Measurements from ENCODE around the gene FN1. TPM values are rescaled to one million over a fixed set of nuclear protein-coding genes. Genes with fewer than 3 reads are reported as not detected.
A peak's percentile ranks its signal among the peaks of the same experiment; 100 is the strongest.

The FN1 gene
- total RNA-seq, 2 donors from 2014 or later, result 84.2 to 257 TPM

- Histone ChIP-seq H3K27me3 (replicated peaks; ENCODE audit: insufficient read depth) (no peaks in the 10 kb centered on the region), H3K27ac (no peak overlapping the region), H3K36me3 (no peaks in the 10 kb centered on the region), H3K9me3 (no peaks in the 10 kb centered on the region), H3K4me3 (no peak overlapping the region), H3K4me1 (replicated peaks) (no peaks in the 10 kb centered on the region)
- DNase-seq (ENCODE audit: low spot score), result peak; percentile 14
- TF ChIP-seq POLR2A (IDR thresholded peaks at IDR 0.05) (no peak), POLR2AphosphoS5 (IDR thresholded peaks at IDR 0.05) (peak; percentile 13)
- TF ChIP-seq, protein P1, sequence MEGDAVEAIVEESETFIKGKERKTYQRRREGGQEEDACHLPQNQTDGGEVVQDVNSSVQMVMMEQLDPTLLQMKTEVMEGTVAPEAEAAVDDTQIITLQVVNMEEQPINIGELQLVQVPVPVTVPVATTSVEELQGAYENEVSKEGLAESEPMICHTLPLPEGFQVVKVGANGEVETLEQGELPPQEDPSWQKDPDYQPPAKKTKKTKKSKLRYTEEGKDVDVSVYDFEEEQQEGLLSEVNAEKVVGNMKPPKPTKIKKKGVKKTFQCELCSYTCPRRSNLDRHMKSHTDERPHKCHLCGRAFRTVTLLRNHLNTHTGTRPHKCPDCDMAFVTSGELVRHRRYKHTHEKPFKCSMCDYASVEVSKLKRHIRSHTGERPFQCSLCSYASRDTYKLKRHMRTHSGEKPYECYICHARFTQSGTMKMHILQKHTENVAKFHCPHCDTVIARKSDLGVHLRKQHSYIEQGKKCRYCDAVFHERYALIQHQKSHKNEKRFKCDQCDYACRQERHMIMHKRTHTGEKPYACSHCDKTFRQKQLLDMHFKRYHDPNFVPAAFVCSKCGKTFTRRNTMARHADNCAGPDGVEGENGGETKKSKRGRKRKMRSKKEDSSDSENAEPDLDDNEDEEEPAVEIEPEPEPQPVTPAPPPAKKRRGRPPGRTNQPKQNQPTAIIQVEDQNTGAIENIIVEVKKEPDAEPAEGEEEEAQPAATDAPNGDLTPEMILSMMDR (IDR thresholded peaks at IDR 0.05), result no peak
- intact Hi-C loops (cut with DNase I), result no loop called here
- WGBS, result 62% methylated on average over 7 of the region's 7 CpGs
Observed at GRCh38 chr2:215419769-215420470, 15.9 kb downstream of the FN1 start.

- intact Hi-C loops (cut with DNase I), result no loop called here
- no peak overlapping the region for H3K4me3 ChIP-seq
- WGBS, result 62% methylated on average over 3 of the region's 3 CpGs
- H3K36me3 ChIP-seq, result no peaks in the 10 kb centered on the region
- peak overlapping the region in 1 of 2 donors; percentile 10 for H3K27ac ChIP-seq
- H3K4me1 ChIP-seq (replicated peaks), result no peaks in the 10 kb centered on the region
- no peaks in the 10 kb centered on the region for H3K27me3 ChIP-seq (replicated peaks; ENCODE audit: insufficient read depth)
- TF ChIP-seq, protein P1 (IDR thresholded peaks at IDR 0.05), result no peak
- no peak for TF ChIP-seq POLR2AphosphoS5 (IDR thresholded peaks at IDR 0.05)
- no peak for TF ChIP-seq POLR2A (IDR thresholded peaks at IDR 0.05)
- DNase-seq (ENCODE audit: low spot score), result no peak
- no peaks in the 10 kb centered on the region for H3K9me3 ChIP-seq
Observed at GRCh38 chr2:215419113-215419512, 16.8 kb downstream of the FN1 start.

GRCh38 chr2:215418064-215418963 lies 17.6 kb downstream of the FN1 start:
- H3K4me3 ChIP-seq, result no peak overlapping the region
- intact Hi-C loops (cut with DNase I), result no loop called here
- H3K27me3 ChIP-seq (replicated peaks; ENCODE audit: insufficient read depth), result no peaks in the 10 kb centered on the region
- H3K36me3 ChIP-seq, result no peaks in the 10 kb centered on the region
- DNase-seq (ENCODE audit: low spot score), result peak; percentile 48
- H3K9me3 ChIP-seq, result no peaks in the 10 kb centered on the region
- H3K4me1 ChIP-seq (replicated peaks), result no peaks in the 10 kb centered on the region
- 56% methylated on average over 3 of the region's 3 CpGs for WGBS
- TF ChIP-seq, protein P1 (IDR thresholded peaks at IDR 0.05), result no peak
- TF ChIP-seq POLR2AphosphoS5 (IDR thresholded peaks at IDR 0.05), result peak; percentile 83
- TF ChIP-seq POLR2A (IDR thresholded peaks at IDR 0.05), result no peak
- H3K27ac ChIP-seq, result peak overlapping the region in 1 of 2 donors; percentile 10

- Histone ChIP-seq H3K4me1 (replicated peaks) (no peaks in the 10 kb centered on the region), H3K4me3 (no peak overlapping the region), H3K27me3 (replicated peaks; ENCODE audit: insufficient read depth) (no peaks in the 10 kb centered on the region), H3K9me3 (no peaks in the 10 kb centered on the region), H3K27ac (no peak overlapping the region), H3K36me3 (no peaks in the 10 kb centered on the region)
- intact Hi-C loops (cut with DNase I), result no loop called here
- DNase-seq (ENCODE audit: low spot score), result no peak
- TF ChIP-seq POLR2A (IDR thresholded peaks at IDR 0.05) (no peak), POLR2AphosphoS5 (IDR thresholded peaks at IDR 0.05) (no peak)
- TF ChIP-seq, protein P1 (IDR thresholded peaks at IDR 0.05), result no peak
- WGBS, result 77% methylated on average over 4 of the region's 4 CpGs
Observed at GRCh38 chr2:215417400-215417951, 18.4 kb downstream of the FN1 start.

Data from prostate gland (tissue), 2 donors.